ENCODE data around the gene RAB7A.

RAB7A gene

GRCh38 chr3:128726023-128727016, at the start of gene RAB7A:
Gene RAB7A (plus strand): TSS chr3:128726183. CDS start chr3:128795368, 69,185 bp downstream.
- DNase-seq: peak; percentile 96 to 97

GRCh38 chr3:128679338-128679737, 46.6 kb upstream of the RAB7A start:
- no peak for DNase-seq

- peak; percentile 99 for DNase-seq
Measured at GRCh38 chr3:128680603-128681368, 45.2 kb upstream of the RAB7A start.

- DNase-seq: no peak
Measured at GRCh38 chr3:128681369-128681829, 44.6 kb upstream of the RAB7A start.

- no peak for DNase-seq
Measured at GRCh38 chr3:128683957-128684356, 42.0 kb upstream of the RAB7A start.

GRCh38 chr3:128684986-128685726, 40.8 kb upstream of the RAB7A start:
- DNase-seq: no peak

GRCh38 chr3:128686465-128686864, 39.5 kb upstream of the RAB7A start:
- DNase-seq: no peak

- no peak for DNase-seq
Measured at GRCh38 chr3:128689060-128689459, 36.9 kb upstream of the RAB7A start.

- no peak for DNase-seq
Measured at GRCh38 chr3:128693696-128694095, 32.3 kb upstream of the RAB7A start.

- no peak for DNase-seq
Measured at GRCh38 chr3:128697341-128697740, 28.6 kb upstream of the RAB7A start.

GRCh38 chr3:128698211-128699047, 27.6 kb upstream of the RAB7A start:
- DNase-seq: no peak

GRCh38 chr3:128701342-128702212, 24.4 kb upstream of the RAB7A start:
- DNase-seq: no peak

- DNase-seq: no peak
Measured at GRCh38 chr3:128702391-128702790, 23.6 kb upstream of the RAB7A start.

- no peak for DNase-seq
Measured at GRCh38 chr3:128703561-128703960, 22.4 kb upstream of the RAB7A start.

- DNase-seq: no peak
Measured at GRCh38 chr3:128706086-128706615, 19.8 kb upstream of the RAB7A start.

- no peak for DNase-seq
Measured at GRCh38 chr3:128707928-128708494, 18.0 kb upstream of the RAB7A start.

- DNase-seq: no peak
Measured at GRCh38 chr3:128709038-128709437, 16.9 kb upstream of the RAB7A start.

- no peak for DNase-seq
Measured at GRCh38 chr3:128709506-128710210, 16.3 kb upstream of the RAB7A start.

- DNase-seq: no peak
Measured at GRCh38 chr3:128710816-128711433, 15.1 kb upstream of the RAB7A start.
